ENCODE results near the gene UBAC2.

The UBAC2 gene

GRCh38 chr13:99425485-99426341, 225.1 kb downstream of the UBAC2 start:
- Histone ChIP-seq H3K4me1 (ENCODE audit: control insufficient read depth in 5 of 5, insufficient read depth in 5 of 5, low read length in 5 of 5) (peaks cover under 1 to 17% (median 6%) of the 10 kb centered on the region in 5 donors), H3K4me3 (ENCODE audit: low read depth in 1 of 5, low read length in 5 of 5) (no peak overlapping the region), H3K9me3 (ENCODE audit: control insufficient read depth in 5 of 5, low read length in 5 of 5) (no peaks in the 10 kb centered on the region), H3K27me3 (ENCODE audit: control insufficient read depth in 5 of 5, insufficient read depth in 4 of 5, low read length in 5 of 5) (peaks cover 0 to 11% (median 2%) of the 10 kb centered on the region in 5 donors), H3K9ac (ENCODE audit: low read length in 5 of 5) (peak overlapping the region in 1 of 5 donors; percentile 21), H3K36me3 (ENCODE audit: control insufficient read depth in 5 of 5, insufficient read depth in 5 of 5, low read length in 5 of 5) (no peaks in the 10 kb centered on the region), H3K27ac (ENCODE audit: low read depth, low read length) (no peak overlapping the region)

GRCh38 chr13:99426426-99426825, 225.8 kb downstream of the UBAC2 start:
- Histone ChIP-seq H3K27me3 (ENCODE audit: control insufficient read depth in 5 of 5, insufficient read depth in 4 of 5, low read length in 5 of 5) (peaks cover 0 to 14% (median 2%) of the 10 kb centered on the region in 5 donors), H3K36me3 (ENCODE audit: control insufficient read depth in 5 of 5, insufficient read depth in 5 of 5, low read length in 5 of 5) (no peaks in the 10 kb centered on the region), H3K4me3 (ENCODE audit: low read depth in 1 of 5, low read length in 5 of 5) (no peak overlapping the region), H3K27ac (ENCODE audit: low read depth, low read length) (no peak overlapping the region), H3K4me1 (ENCODE audit: control insufficient read depth in 5 of 5, insufficient read depth in 5 of 5, low read length in 5 of 5) (peaks cover 0 to 17% (median 6%) of the 10 kb centered on the region in 5 donors), H3K9ac (ENCODE audit: low read length in 5 of 5) (no peak overlapping the region), H3K9me3 (ENCODE audit: control insufficient read depth in 5 of 5, low read length in 5 of 5) (no peaks in the 10 kb centered on the region)

DNA sequence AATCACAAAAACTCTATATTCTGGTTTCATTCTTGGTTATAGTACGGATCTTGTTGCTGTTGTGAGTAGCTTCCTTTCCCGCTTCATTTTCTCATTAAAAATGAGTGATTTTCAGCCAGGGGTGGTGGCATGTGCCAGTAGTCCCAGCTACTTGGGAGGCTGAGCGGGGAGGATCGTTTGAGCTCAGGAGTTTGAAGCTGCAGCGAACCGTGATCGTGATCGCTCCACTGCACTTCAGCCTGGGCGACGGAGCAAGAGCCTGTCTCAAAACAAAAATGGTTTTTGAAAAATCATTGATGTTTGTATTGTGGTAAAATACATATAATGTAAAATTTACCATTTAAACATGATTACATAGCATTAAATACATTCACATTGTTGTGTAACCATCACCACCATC, 229.0 kb downstream of the UBAC2 start:
- no peaks in the 10 kb centered on the region for H3K9me3 ChIP-seq (ENCODE audit: control insufficient read depth in 5 of 5, low read length in 5 of 5)
- H3K4me1 ChIP-seq (ENCODE audit: control insufficient read depth in 5 of 5, insufficient read depth in 5 of 5, low read length in 5 of 5): peaks cover 13 to 37% (median 22%) of the 10 kb centered on the region in 5 donors
- no peaks in the 10 kb centered on the region for H3K36me3 ChIP-seq (ENCODE audit: control insufficient read depth in 5 of 5, insufficient read depth in 5 of 5, low read length in 5 of 5)
- peaks cover 0 to 22% (median 2%) of the 10 kb centered on the region in 5 donors for H3K27me3 ChIP-seq (ENCODE audit: control insufficient read depth in 5 of 5, insufficient read depth in 4 of 5, low read length in 5 of 5)
- no peak overlapping the region for H3K27ac ChIP-seq (ENCODE audit: low read depth, low read length)
- H3K9ac ChIP-seq (ENCODE audit: low read length in 5 of 5): no peak overlapping the region
- H3K4me3 ChIP-seq (ENCODE audit: low read depth in 1 of 5, low read length in 5 of 5): no peak overlapping the region

- H3K9me3 ChIP-seq (ENCODE audit: control insufficient read depth in 5 of 5, low read length in 5 of 5): no peaks in the 10 kb centered on the region
- peak overlapping the region in 4 of 5 donors; percentile 50 to 56 (median 52) for H3K4me3 ChIP-seq (ENCODE audit: low read depth in 1 of 5, low read length in 5 of 5)
- H3K27me3 ChIP-seq (ENCODE audit: control insufficient read depth in 5 of 5, insufficient read depth in 4 of 5, low read length in 5 of 5): peaks cover 0 to 14% (median 0%) of the 10 kb centered on the region in 5 donors
- peaks cover 13 to 30% (median 21%) of the 10 kb centered on the region in 5 donors for H3K4me1 ChIP-seq (ENCODE audit: control insufficient read depth in 5 of 5, insufficient read depth in 5 of 5, low read length in 5 of 5)
- peak overlapping the region; percentile 29 for H3K27ac ChIP-seq (ENCODE audit: low read depth, low read length)
- H3K36me3 ChIP-seq (ENCODE audit: control insufficient read depth in 5 of 5, insufficient read depth in 5 of 5, low read length in 5 of 5): no peaks in the 10 kb centered on the region
- peak overlapping the region in 1 of 5 donors; percentile 47 for H3K9ac ChIP-seq (ENCODE audit: low read length in 5 of 5)
These were observed 231.4 kb downstream of the UBAC2 start for GRCh38 chr13:99431927-99432608.

- no peaks in the 10 kb centered on the region for H3K9me3 ChIP-seq (ENCODE audit: control insufficient read depth in 5 of 5, low read length in 5 of 5)
- peaks cover 0 to 14% (median 0%) of the 10 kb centered on the region in 5 donors for H3K27me3 ChIP-seq (ENCODE audit: control insufficient read depth in 5 of 5, insufficient read depth in 4 of 5, low read length in 5 of 5)
- H3K9ac ChIP-seq (ENCODE audit: low read length in 5 of 5): peak overlapping the region in 3 of 5 donors; percentile 24 to 78 (median 47)
- peaks cover 13 to 32% (median 21%) of the 10 kb centered on the region in 5 donors for H3K4me1 ChIP-seq (ENCODE audit: control insufficient read depth in 5 of 5, insufficient read depth in 5 of 5, low read length in 5 of 5)
- peak overlapping the region; percentile 28 to 56 (median 51) for H3K4me3 ChIP-seq (ENCODE audit: low read depth in 1 of 5, low read length in 5 of 5)
- no peaks in the 10 kb centered on the region for H3K36me3 ChIP-seq (ENCODE audit: control insufficient read depth in 5 of 5, insufficient read depth in 5 of 5, low read length in 5 of 5)
- H3K27ac ChIP-seq (ENCODE audit: low read depth, low read length): peak overlapping the region; percentile 57
These were observed 232.2 kb downstream of the UBAC2 start for GRCh38 chr13:99432609-99433542.

DNA sequence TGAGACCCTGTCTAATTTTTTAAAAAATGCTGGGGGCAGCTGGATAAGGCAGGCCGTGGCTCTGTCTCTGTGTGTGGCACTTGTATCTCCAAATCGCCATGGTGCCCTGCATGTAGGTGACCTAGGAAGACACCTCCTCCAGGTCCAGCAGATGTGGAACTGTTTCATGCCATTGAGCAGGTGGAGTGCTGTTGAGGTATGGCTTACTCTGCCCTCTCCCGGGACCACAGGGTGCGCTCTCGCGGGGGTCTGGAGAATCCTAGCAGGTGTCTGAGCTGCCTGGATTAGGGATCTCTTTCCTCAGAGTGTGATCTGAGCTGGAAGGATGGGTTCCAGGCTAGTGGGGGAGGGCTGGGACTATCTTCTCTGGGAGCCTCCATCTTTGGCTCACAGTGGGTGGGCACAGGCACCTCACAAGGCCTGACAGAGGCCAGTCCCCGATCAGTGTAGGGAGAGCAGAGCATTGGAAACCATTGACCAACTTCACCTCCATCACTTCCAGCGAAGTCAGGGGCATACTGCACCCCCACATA, 233.0 kb downstream of the UBAC2 start:
- Histone ChIP-seq H3K4me1 (ENCODE audit: control insufficient read depth in 5 of 5, insufficient read depth in 5 of 5, low read length in 5 of 5) (peaks cover 13 to 32% (median 21%) of the 10 kb centered on the region in 5 donors), H3K36me3 (ENCODE audit: control insufficient read depth in 5 of 5, insufficient read depth in 5 of 5, low read length in 5 of 5) (no peaks in the 10 kb centered on the region), H3K9ac (ENCODE audit: low read length in 5 of 5) (no peak overlapping the region), H3K4me3 (ENCODE audit: low read depth in 1 of 5, low read length in 5 of 5) (peak overlapping the region in 1 of 5 donors; percentile 50), H3K27me3 (ENCODE audit: control insufficient read depth in 5 of 5, insufficient read depth in 4 of 5, low read length in 5 of 5) (peaks cover 0 to 14% (median 0%) of the 10 kb centered on the region in 5 donors), H3K27ac (ENCODE audit: low read depth, low read length) (peak overlapping the region; percentile 57), H3K9me3 (ENCODE audit: control insufficient read depth in 5 of 5, low read length in 5 of 5) (no peaks in the 10 kb centered on the region)

GRCh38 chr13:99434258-99434788, 233.7 kb downstream of the UBAC2 start:
- no peaks in the 10 kb centered on the region for H3K36me3 ChIP-seq (ENCODE audit: control insufficient read depth in 5 of 5, insufficient read depth in 5 of 5, low read length in 5 of 5)
- H3K27ac ChIP-seq (ENCODE audit: low read depth, low read length): no peak overlapping the region
- peaks cover 13 to 32% (median 21%) of the 10 kb centered on the region in 5 donors for H3K4me1 ChIP-seq (ENCODE audit: control insufficient read depth in 5 of 5, insufficient read depth in 5 of 5, low read length in 5 of 5)
- H3K4me3 ChIP-seq (ENCODE audit: low read depth in 1 of 5, low read length in 5 of 5): no peak overlapping the region
- H3K9me3 ChIP-seq (ENCODE audit: control insufficient read depth in 5 of 5, low read length in 5 of 5): no peaks in the 10 kb centered on the region
- no peak overlapping the region for H3K9ac ChIP-seq (ENCODE audit: low read length in 5 of 5)
- peaks cover 0 to 15% (median 0%) of the 10 kb centered on the region in 5 donors for H3K27me3 ChIP-seq (ENCODE audit: control insufficient read depth in 5 of 5, insufficient read depth in 4 of 5, low read length in 5 of 5)

DNA sequence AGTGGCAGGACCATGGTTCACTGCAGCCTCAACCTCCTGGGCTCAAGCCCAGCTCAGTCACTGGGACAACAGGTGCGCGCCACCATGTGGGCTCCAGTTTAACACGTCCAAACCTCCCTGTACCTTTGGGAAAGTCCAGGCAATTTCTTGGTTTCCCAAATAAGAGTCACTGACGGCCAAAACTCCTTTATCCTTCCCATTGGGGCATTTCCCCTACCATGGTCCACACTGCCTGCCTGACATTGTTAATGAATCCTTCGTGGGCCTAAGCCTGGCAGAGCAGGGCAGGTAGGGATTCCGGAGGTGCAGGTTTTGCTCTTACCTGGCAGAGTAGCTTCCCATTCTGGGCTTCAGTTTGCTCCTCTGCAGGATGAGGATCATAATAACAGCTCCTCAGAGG, 234.5 kb downstream of the UBAC2 start:
- peaks cover 0 to 22% (median 6%) of the 10 kb centered on the region in 5 donors for H3K27me3 ChIP-seq (ENCODE audit: control insufficient read depth in 5 of 5, insufficient read depth in 4 of 5, low read length in 5 of 5)
- no peak overlapping the region for H3K4me3 ChIP-seq (ENCODE audit: low read depth in 1 of 5, low read length in 5 of 5)
- no peak overlapping the region for H3K27ac ChIP-seq (ENCODE audit: low read depth, low read length)
- H3K9me3 ChIP-seq (ENCODE audit: control insufficient read depth in 5 of 5, low read length in 5 of 5): no peaks in the 10 kb centered on the region
- H3K9ac ChIP-seq (ENCODE audit: low read length in 5 of 5): no peak overlapping the region
- peaks cover 13 to 32% (median 21%) of the 10 kb centered on the region in 5 donors for H3K4me1 ChIP-seq (ENCODE audit: control insufficient read depth in 5 of 5, insufficient read depth in 5 of 5, low read length in 5 of 5)
- no peaks in the 10 kb centered on the region for H3K36me3 ChIP-seq (ENCODE audit: control insufficient read depth in 5 of 5, insufficient read depth in 5 of 5, low read length in 5 of 5)

DNA sequence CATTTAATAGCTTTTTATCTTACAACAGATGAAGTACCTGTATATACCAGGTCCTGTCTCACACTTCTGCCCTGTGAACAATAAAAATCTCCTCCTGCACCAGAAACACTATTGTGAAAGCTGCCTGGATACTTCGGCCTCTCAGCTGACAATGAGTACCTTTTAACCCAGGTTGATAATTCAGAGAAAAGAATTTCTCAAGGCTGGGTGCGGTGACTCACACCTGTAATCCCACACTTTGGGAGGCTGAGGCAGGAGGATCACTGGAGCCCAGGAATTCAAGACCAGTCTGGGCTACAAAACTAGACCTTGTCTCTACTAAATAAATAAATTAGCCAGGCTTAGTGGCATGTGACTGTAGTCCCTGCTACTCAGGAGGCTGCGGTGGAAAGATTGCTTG, 235.3 kb downstream of the UBAC2 start:
- Histone ChIP-seq H3K27me3 (ENCODE audit: control insufficient read depth in 5 of 5, insufficient read depth in 4 of 5, low read length in 5 of 5) (peaks cover 0 to 19% (median 6%) of the 10 kb centered on the region in 5 donors), H3K9ac (ENCODE audit: low read length in 5 of 5) (no peak overlapping the region), H3K9me3 (ENCODE audit: control insufficient read depth in 5 of 5, low read length in 5 of 5) (no peaks in the 10 kb centered on the region), H3K27ac (ENCODE audit: low read depth, low read length) (no peak overlapping the region), H3K36me3 (ENCODE audit: control insufficient read depth in 5 of 5, insufficient read depth in 5 of 5, low read length in 5 of 5) (no peaks in the 10 kb centered on the region), H3K4me1 (ENCODE audit: control insufficient read depth in 5 of 5, insufficient read depth in 5 of 5, low read length in 5 of 5) (peaks cover 11 to 32% (median 21%) of the 10 kb centered on the region in 5 donors), H3K4me3 (ENCODE audit: low read depth in 1 of 5, low read length in 5 of 5) (no peak overlapping the region)
